Small intestine (tissue), 7 donors: ENCODE data around the gene OPCML. TPM values are rescaled to one million over a fixed set of nuclear protein-coding genes. Genes with fewer than 3 reads are reported as not detected.

Experiments used
- DNase-seq, 2 donors: peaks; one replicate each; pipeline versions ENCODE4 v3.0.0 to v3.0.0-alpha.2; 2013
- FAIRE-seq: peaks from 2 replicates; lab custom pipeline; 2012; peaks lifted over from hg19 to GRCh38; lab: Jason Lieb, UNC
- H3K27ac ChIP-seq, 3 donors: one replicate each; pipeline ENCODE4 v1.5.1; 2013; ENCODE audit warnings: low read length in 2 of 3, mild to moderate bottlenecking in 2 of 3, control low read depth in 1 of 3, inconsistent platforms in 1 of 3, low read depth in 1 of 3, moderate library complexity in 1 of 3
- H3K27me3 ChIP-seq, 3 donors: one replicate each; pipeline ENCODE4 v1.6.1; 2013; ENCODE audit warnings: low read length in 3 of 3, inconsistent platforms in 1 of 3; ENCODE audit not compliant: control insufficient read depth in 3 of 3, insufficient read depth in 3 of 3
- H3K36me3 ChIP-seq, 3 donors: one replicate each; pipeline ENCODE4 v1.6.1; 2013; ENCODE audit warnings: low read length in 3 of 3, inconsistent platforms in 1 of 3, low read depth in 1 of 3, mild to moderate bottlenecking in 1 of 3, moderate library complexity in 1 of 3; ENCODE audit not compliant: control insufficient read depth in 3 of 3, insufficient read depth in 2 of 3
- H3K4me1 ChIP-seq, 3 donors: one replicate each; pipeline ENCODE4 v1.6.1; 2013; ENCODE audit warnings: low read length in 2 of 3, inconsistent platforms in 1 of 3, low read depth in 1 of 3, mild to moderate bottlenecking in 1 of 3, moderate library complexity in 1 of 3; ENCODE audit not compliant: control insufficient read depth in 3 of 3, insufficient read depth in 2 of 3
- H3K4me3 ChIP-seq, 3 donors: one replicate each; pipeline ENCODE4 v1.5.1; 2013; ENCODE audit warnings: low read length in 3 of 3, control low read depth in 1 of 3, inconsistent platforms in 1 of 3, low read depth in 1 of 3, mild to moderate bottlenecking in 1 of 3, moderate library complexity in 1 of 3
- H3K9me3 ChIP-seq, 2 donors: one replicate each; pipeline ENCODE4 v1.6.1; 2013; ENCODE audit warnings: low read depth in 1 of 2, low read length in 1 of 2; ENCODE audit not compliant: control insufficient read depth in 2 of 2, insufficient read depth in 1 of 2
- WGBS, 3 donors: extraction: QIAGEN DNeasy Blood & Tissue Kit; methylation state at CpG; one replicate each; pipeline ENCODE4 v1.1.7; 2013; 5-methylcytosine and 5-hydroxymethylcytosine counted together
- polyA plus RNA-seq, 4 donors: library from polyadenylated mRNA; stranded (reverse) in 3 of 4; unstranded in 1 of 4; fragments of 200-250 nt in 3 of 4; fragments of 120-200 nt in 1 of 4; gene quantifications; one replicate each; pipeline versions ENCODE4 v1.2.1 to v1.2.3, GENCODE V29; 2013
- donor health status: healthy with polysubstance abuse.
- donor health status: control.
- donor health status: control.
- donor health status: Bipolar disorder and iron deficiency.
- donor health status: healthy.

OPCML gene
- polyA plus RNA-seq, 4 donors, result 0.16 to 2.0 TPM; not detected in 2

DNA sequence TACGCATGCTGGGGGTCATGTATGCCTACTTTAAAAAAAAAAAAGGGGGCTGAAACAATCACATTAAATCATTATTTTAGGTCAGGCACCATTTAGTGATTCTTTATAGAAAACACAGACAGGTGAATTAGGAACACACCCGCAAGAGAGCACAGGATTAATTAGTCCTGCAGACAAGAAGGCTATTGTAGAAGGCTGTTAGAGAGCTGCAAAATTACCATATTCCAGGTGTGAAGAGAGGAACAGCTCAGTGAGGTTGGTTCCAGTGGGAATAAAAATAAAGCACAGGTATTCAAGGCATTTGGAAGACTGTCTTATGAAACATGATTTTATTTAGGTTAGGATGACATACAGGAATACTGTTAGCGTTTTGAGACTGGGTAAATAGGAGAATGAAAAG, 649.1 kb downstream of the OPCML start:
- FAIRE-seq, result no peak
- 80 to 88% (median 82%) methylated on average over 3 of the region's 3 CpGs for WGBS, 3 donors

DNA sequence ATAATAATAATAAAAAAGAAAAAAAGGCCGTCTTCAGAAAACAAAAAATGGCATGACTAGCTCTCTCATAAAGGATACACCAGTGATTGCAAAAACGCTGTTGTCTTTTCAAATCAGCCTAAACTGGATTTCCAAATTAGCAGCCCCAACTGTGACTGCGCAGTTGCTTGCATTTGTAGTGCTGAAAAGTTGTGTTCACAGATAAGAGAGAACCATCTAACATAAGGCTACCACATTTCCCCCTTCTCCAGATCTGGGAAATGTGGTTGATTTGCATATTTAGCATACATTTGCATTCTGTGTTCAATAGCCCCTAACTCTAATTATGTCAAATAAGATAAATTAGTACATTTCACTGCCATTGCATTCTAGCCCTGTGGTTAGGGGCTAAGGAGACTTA, 650.7 kb downstream of the OPCML start:
- WGBS, 3 donors, result 66 to 80% (median 78%) methylated on average over 3 of the region's 3 CpGs
- no peak for FAIRE-seq
- no peaks in the 10 kb centered on the region for H3K27me3 ChIP-seq

More for the DNA sequence above, 649.1 kb downstream of the OPCML start:
- no peaks in the 10 kb centered on the region for H3K27me3 ChIP-seq
- H3K4me3 ChIP-seq, result no peak overlapping the region
- H3K36me3 ChIP-seq, result no peaks in the 10 kb centered on the region
- no peak overlapping the region for H3K27ac ChIP-seq
- no peaks in the 10 kb centered on the region for H3K9me3 ChIP-seq
- H3K4me1 ChIP-seq, result no peaks in the 10 kb centered on the region
- no peak for DNase-seq

DNA sequence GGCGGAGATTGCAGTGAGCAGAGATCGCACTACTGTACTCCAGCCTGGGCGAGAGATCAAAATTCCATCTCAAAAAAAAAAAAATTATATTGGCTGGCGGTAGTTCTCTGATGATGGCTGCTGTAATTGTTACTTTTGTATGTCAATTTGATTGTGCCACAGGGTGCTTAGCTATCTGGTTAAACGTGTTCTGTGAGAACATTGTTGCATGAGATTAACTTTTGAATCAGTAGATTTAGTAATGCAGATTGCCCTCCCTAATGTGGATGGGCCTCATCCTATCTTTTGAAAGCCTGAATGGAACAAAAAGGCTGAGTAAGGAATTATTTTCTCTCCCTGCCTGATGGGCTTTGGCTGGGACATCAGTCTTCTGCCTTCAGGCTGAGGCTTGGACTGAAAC, 654.2 kb downstream of the OPCML start:
- DNase-seq (no peak), FAIRE-seq (no peak)
- no peaks in the 10 kb centered on the region for H3K4me1 ChIP-seq
- H3K27ac ChIP-seq, result no peak overlapping the region
- no peaks in the 10 kb centered on the region for H3K36me3 ChIP-seq
- H3K27me3 ChIP-seq, result no peaks in the 10 kb centered on the region
- 69 to 71% (median 69%) methylated on average over 5 of the region's 5 CpGs for WGBS, 3 donors
- H3K4me3 ChIP-seq, result no peak overlapping the region
- H3K9me3 ChIP-seq, result no peaks in the 10 kb centered on the region

More for the DNA sequence above, 650.7 kb downstream of the OPCML start:
- no peak overlapping the region for H3K27ac ChIP-seq
- no peaks in the 10 kb centered on the region for H3K4me1 ChIP-seq
- H3K9me3 ChIP-seq, result no peaks in the 10 kb centered on the region
- no peaks in the 10 kb centered on the region for H3K36me3 ChIP-seq
- no peak overlapping the region for H3K4me3 ChIP-seq
- DNase-seq, result no peak

GRCh38 chr11:132876705-132877104, 655.6 kb downstream of the OPCML start:
- Histone ChIP-seq H3K9me3 (no peaks in the 10 kb centered on the region), H3K36me3 (no peaks in the 10 kb centered on the region), H3K27ac (no peak overlapping the region), H3K27me3 (no peaks in the 10 kb centered on the region), H3K4me3 (no peak overlapping the region), H3K4me1 (no peaks in the 10 kb centered on the region)
- DNase-seq, result no peak
- WGBS, 3 donors, result 78 to 85% (median 78%) methylated on average over 6 of the region's 6 CpGs
- no peak for FAIRE-seq

- WGBS, 3 donors, result 45 to 61% (median 48%) methylated on average over 3 of the region's 3 CpGs
- FAIRE-seq, result no peak
- H3K4me3 ChIP-seq, result no peak overlapping the region
- H3K27me3 ChIP-seq, result no peaks in the 10 kb centered on the region
- no peaks in the 10 kb centered on the region for H3K9me3 ChIP-seq
- no peak overlapping the region for H3K27ac ChIP-seq
- no peak for DNase-seq
- H3K36me3 ChIP-seq, result no peaks in the 10 kb centered on the region
- no peaks in the 10 kb centered on the region for H3K4me1 ChIP-seq
Observed at GRCh38 chr11:132876239-132876638, 656.1 kb downstream of the OPCML start.

- 61 to 65% (median 63%) methylated on average over 6 of the region's 6 CpGs for WGBS, 3 donors
- DNase-seq (no peak), FAIRE-seq (no peak)
- Histone ChIP-seq H3K9me3 (no peaks in the 10 kb centered on the region), H3K27me3 (no peaks in the 10 kb centered on the region), H3K4me1 (no peaks in the 10 kb centered on the region), H3K27ac (no peak overlapping the region), H3K36me3 (no peaks in the 10 kb centered on the region), H3K4me3 (no peak overlapping the region)
Observed at GRCh38 chr11:132874638-132875037, 657.7 kb downstream of the OPCML start.

DNA sequence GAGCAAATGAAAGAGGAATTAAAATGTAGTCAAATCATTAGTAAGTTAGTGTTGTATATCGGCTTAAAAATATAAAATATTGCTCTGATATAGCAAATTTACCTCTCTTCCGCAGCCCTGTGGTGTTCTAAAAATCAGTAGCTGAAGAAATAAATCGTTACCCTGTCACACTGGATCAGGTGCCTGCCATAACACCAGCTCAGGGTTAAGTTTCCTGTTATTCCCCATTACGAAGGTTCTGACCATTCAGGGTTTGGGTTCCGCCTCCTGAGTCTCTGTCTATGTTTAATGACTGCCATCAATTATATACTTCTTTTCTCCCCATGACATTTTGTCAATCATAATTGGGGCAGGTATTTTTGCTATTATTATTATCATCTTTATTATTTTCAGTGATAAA, 658.5 kb downstream of the OPCML start:
- H3K4me1 ChIP-seq, result no peaks in the 10 kb centered on the region
- DNase-seq (no peak), FAIRE-seq (no peak)
- H3K9me3 ChIP-seq, result no peaks in the 10 kb centered on the region
- whole genome bisulfite sequencing, 3 donors, result 64 to 78% (median 65%) methylated on average over 5 of the region's 5 CpGs
- H3K27me3 ChIP-seq, result no peaks in the 10 kb centered on the region
- no peak overlapping the region for H3K27ac ChIP-seq
- H3K36me3 ChIP-seq, result no peaks in the 10 kb centered on the region
- H3K4me3 ChIP-seq, result no peak overlapping the region

GRCh38 chr11:132872211-132872610, 660.1 kb downstream of the OPCML start:
- Histone ChIP-seq H3K9me3 (no peaks in the 10 kb centered on the region), H3K4me1 (no peaks in the 10 kb centered on the region), H3K4me3 (no peak overlapping the region), H3K27ac (no peak overlapping the region), H3K27me3 (no peaks in the 10 kb centered on the region), H3K36me3 (no peaks in the 10 kb centered on the region)
- WGBS, 3 donors, result 71 to 80% (median 78%) methylated on average over 10 of the region's 10 CpGs
- no peak for FAIRE-seq
- DNase-seq, result no peak

- 51 to 56% (median 54%) methylated on average over 5 of the region's 5 CpGs for WGBS, 3 donors
- H3K36me3 ChIP-seq, result no peaks in the 10 kb centered on the region
- no peaks in the 10 kb centered on the region for H3K4me1 ChIP-seq
- H3K27ac ChIP-seq, result no peak overlapping the region
- DNase-seq (no peak), FAIRE-seq (no peak)
- no peaks in the 10 kb centered on the region for H3K27me3 ChIP-seq
- H3K4me3 ChIP-seq, result no peak overlapping the region
- H3K9me3 ChIP-seq, result no peaks in the 10 kb centered on the region
Observed at GRCh38 chr11:132866783-132867545, 665.3 kb downstream of the OPCML start.
